Activated CD8-positive, alpha-beta T cell treated with anti-CD3 and anti-CD28 coated beads for 36 hours (primary cell): ENCODE data around the gene TAT. TPM values are rescaled to one million over a fixed set of nuclear protein-coding genes. Genes with fewer than 3 reads are reported as not detected.
"Not testable (repeated sequence)": the region's sequence is repeated elsewhere in the genome, so short reads cannot be mapped to it uniquely, and the experiment has no call there.

Experiments
- ATAC-seq: fragments of 200-7000 bp; cut with Tn5 transposase; one replicate; pipeline ENCODE4 v1.10.0; 2021; ENCODE audit warnings: mild to moderate bottlenecking, moderate library complexity
- CTCF ChIA-PET: fragments of 350-600 bp; sonication (Branson Sonifier 250); formaldehyde crosslinking; loops from one replicate; lab custom pipeline; 2021; ENCODE audit warnings: antibody characterized with exemption; lab: Charles Lee
- POLR2A ChIA-PET: fragments of 350-600 bp; sonication (Branson Sonifier 250); formaldehyde crosslinking; loops from one replicate; lab custom pipeline; 2021; ENCODE audit warnings: antibody characterized with exemption; lab: Charles Lee
- DNase-seq: peaks from one replicate; pipeline ENCODE4 v3.0.0-alpha.2; 2020
- H3K27ac Mint-ChIP-seq: one replicate; pipeline ENCODE4 v1.8.0; 2021; ENCODE audit warnings: mild to moderate bottlenecking, mixed read lengths
- H3K27me3 Mint-ChIP-seq: one replicate; pipeline ENCODE4 v1.8.0; 2021; ENCODE audit warnings: mixed read lengths
- H3K36me3 Mint-ChIP-seq: one replicate; pipeline ENCODE4 v1.8.0; 2021; ENCODE audit warnings: low read depth, mixed read lengths
- H3K4me1 Mint-ChIP-seq: one replicate; pipeline ENCODE4 v1.8.0; 2021; ENCODE audit warnings: low read depth, mixed read lengths
- H3K4me3 Mint-ChIP-seq: one replicate; pipeline ENCODE4 v1.8.0; 2021; ENCODE audit warnings: mild to moderate bottlenecking, moderate library complexity, mixed read lengths
- H3K9me3 Mint-ChIP-seq: one replicate; pipeline ENCODE4 v1.8.0; 2021; ENCODE audit warnings: mixed read lengths
- intact Hi-C: fragments of 100-400 bp; cut with micrococcal nuclease; formaldehyde crosslinking; loops from one replicate; pipeline ENCODE4 v1.10.0; 2022
- total RNA-seq, 2 experiments: library from RNA; stranded (reverse); gene quantifications; one replicate each; pipeline ENCODE4 v1.2.3, GENCODE V29; 2021
- TF ChIP-seq, protein P1 (sequence below): fragments of 200-600 bp; IDR thresholded peaks from one replicate; pipeline ENCODE4 v1.8.0; 2022; ENCODE audit warnings: antibody characterized with exemption, mild to moderate bottlenecking

Gene TAT
- total RNA-seq, 2 experiments from 2014 or later = not detected

GRCh38 chr16:71584543-71585317 lies 7.8 kb upstream of the TAT start:
- DNase-seq (no peak), ATAC-seq (no peak)
- Mint-ChIP-seq H3K27me3 (peaks cover 21% of the 10 kb centered on the region), H3K9me3 (no peaks in the 10 kb centered on the region), H3K36me3 (no peaks in the 10 kb centered on the region), H3K4me1 (no peaks in the 10 kb centered on the region), H3K4me3 (no peak overlapping the region), H3K27ac (no peak overlapping the region)
- TF ChIP-seq, protein P1, sequence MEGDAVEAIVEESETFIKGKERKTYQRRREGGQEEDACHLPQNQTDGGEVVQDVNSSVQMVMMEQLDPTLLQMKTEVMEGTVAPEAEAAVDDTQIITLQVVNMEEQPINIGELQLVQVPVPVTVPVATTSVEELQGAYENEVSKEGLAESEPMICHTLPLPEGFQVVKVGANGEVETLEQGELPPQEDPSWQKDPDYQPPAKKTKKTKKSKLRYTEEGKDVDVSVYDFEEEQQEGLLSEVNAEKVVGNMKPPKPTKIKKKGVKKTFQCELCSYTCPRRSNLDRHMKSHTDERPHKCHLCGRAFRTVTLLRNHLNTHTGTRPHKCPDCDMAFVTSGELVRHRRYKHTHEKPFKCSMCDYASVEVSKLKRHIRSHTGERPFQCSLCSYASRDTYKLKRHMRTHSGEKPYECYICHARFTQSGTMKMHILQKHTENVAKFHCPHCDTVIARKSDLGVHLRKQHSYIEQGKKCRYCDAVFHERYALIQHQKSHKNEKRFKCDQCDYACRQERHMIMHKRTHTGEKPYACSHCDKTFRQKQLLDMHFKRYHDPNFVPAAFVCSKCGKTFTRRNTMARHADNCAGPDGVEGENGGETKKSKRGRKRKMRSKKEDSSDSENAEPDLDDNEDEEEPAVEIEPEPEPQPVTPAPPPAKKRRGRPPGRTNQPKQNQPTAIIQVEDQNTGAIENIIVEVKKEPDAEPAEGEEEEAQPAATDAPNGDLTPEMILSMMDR = no peak
- CTCF ChIA-PET = interaction anchor here (1.2 kb wide), 1 partner anchor 27 kb away, joined by 4 read pairs; no protein-coding TSS in a partner anchor
- intact Hi-C loops = no loop called here
- POLR2A ChIA-PET = no interaction called here

- H3K27me3 Mint-ChIP-seq = peaks cover 26% of the 10 kb centered on the region
- DNase-seq, H3K4me3 Mint-ChIP-seq, CTCF ChIA-PET, H3K4me1 Mint-ChIP-seq, H3K9me3 Mint-ChIP-seq, H3K36me3 Mint-ChIP-seq, H3K27ac Mint-ChIP-seq, ATAC-seq, POLR2A ChIA-PET, intact Hi-C loops: not testable (repeated sequence)
Measured at GRCh38 chr16:71582553-71582848, 5.6 kb upstream of the TAT start.

- POLR2A ChIA-PET = interaction anchor here (0.8 kb wide), 1 partner anchor 329 kb away, joined by 3 read pairs; no protein-coding TSS in a partner anchor
- Mint-ChIP-seq H3K4me3 (no peak overlapping the region), H3K27ac (no peak overlapping the region), H3K27me3 (peaks cover 11% of the 10 kb centered on the region), H3K4me1 (no peaks in the 10 kb centered on the region), H3K9me3 (no peaks in the 10 kb centered on the region), H3K36me3 (no peaks in the 10 kb centered on the region)
- TF ChIP-seq, protein P1 = no peak
- intact Hi-C loops = no loop called here
- DNase-seq = no peak
- CTCF ChIA-PET = no interaction called here
- ATAC-seq = no peak
Measured at GRCh38 chr16:71574702-71575101, 2.2 kb downstream of the TAT start.

DNA sequence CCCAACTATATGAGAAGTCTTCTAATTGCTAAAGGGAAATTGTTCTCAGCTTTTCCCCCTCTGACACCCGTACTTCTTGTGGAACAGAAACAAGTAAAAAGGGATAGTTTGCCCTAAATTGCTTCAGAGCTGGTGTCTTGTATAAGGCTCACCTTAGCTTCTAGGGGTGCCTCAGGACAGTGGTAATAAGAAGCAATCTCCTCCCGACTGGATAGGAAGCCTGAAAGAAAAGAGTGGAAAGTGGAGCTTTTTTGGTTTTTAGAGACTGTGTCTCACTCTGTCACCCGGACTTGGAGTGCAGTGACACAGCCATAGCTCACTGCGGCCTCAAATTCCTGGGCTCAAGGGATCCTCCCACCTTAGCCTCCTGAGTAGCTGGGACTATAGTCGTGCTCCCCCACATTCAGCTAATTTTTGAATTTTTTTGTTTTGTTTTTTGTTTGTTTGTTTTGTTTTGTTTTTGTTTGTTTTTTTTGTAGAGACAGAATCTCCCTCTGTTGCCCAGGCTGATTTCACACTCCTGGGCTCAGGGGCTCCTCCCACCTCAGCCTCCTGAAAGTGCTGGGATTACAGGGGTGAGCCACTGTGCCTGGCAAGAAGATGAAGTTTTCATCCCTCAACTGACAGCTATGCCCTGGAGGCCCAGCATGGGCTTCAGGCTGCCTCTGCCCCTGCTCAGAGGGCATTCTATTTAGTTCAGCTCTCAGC lies 3.4 kb downstream of the TAT start:
- DNase-seq (no peak), ATAC-seq (no peak)
- H3K36me3 Mint-ChIP-seq = no peaks in the 10 kb centered on the region
- H3K4me3 Mint-ChIP-seq = no peak overlapping the region
- intact Hi-C loops = no loop called here
- no peaks in the 10 kb centered on the region for H3K9me3 Mint-ChIP-seq
- no peak overlapping the region for H3K27ac Mint-ChIP-seq
- TF ChIP-seq, protein P1 = no peak
- H3K4me1 Mint-ChIP-seq = no peaks in the 10 kb centered on the region
- peaks cover 11% of the 10 kb centered on the region for H3K27me3 Mint-ChIP-seq
- CTCF ChIA-PET = interaction anchor here (1.5 to 3.6 kb wide), 2 partner anchors 8 to 37 kb away, joined by 5 to 24 read pairs; no protein-coding TSS in a partner anchor
- POLR2A ChIA-PET = interaction anchor here (0.8 kb wide), 1 partner anchor 330 kb away, joined by 3 read pairs; no protein-coding TSS in a partner anchor

- intact Hi-C loops = no loop called here
- CTCF ChIA-PET = interaction anchor here (1.2 to 3.6 kb wide), 2 partner anchors 37 to 38 kb away, joined by 3 to 24 read pairs; no protein-coding TSS in a partner anchor
- ATAC-seq = no peak
- no peak for DNase-seq
- H3K4me1 Mint-ChIP-seq = no peaks in the 10 kb centered on the region
- H3K4me3 Mint-ChIP-seq = no peak overlapping the region
- POLR2A ChIA-PET = no interaction called here
- peaks cover 6% of the 10 kb centered on the region for H3K27me3 Mint-ChIP-seq
- TF ChIP-seq, protein P1 = no peak
- H3K9me3 Mint-ChIP-seq = no peaks in the 10 kb centered on the region
- H3K27ac Mint-ChIP-seq = no peak overlapping the region
- no peaks in the 10 kb centered on the region for H3K36me3 Mint-ChIP-seq
Measured at GRCh38 chr16:71572497-71573116, 4.3 kb downstream of the TAT start.
